Measurements from ENCODE around the gene NLGN1.

The NLGN1 gene

GRCh38 chr3:173770011-173770410 lies 372.5 kb downstream of the NLGN1 start:
- DNase-seq (ENCODE audit: low read depth): no peak

DNA sequence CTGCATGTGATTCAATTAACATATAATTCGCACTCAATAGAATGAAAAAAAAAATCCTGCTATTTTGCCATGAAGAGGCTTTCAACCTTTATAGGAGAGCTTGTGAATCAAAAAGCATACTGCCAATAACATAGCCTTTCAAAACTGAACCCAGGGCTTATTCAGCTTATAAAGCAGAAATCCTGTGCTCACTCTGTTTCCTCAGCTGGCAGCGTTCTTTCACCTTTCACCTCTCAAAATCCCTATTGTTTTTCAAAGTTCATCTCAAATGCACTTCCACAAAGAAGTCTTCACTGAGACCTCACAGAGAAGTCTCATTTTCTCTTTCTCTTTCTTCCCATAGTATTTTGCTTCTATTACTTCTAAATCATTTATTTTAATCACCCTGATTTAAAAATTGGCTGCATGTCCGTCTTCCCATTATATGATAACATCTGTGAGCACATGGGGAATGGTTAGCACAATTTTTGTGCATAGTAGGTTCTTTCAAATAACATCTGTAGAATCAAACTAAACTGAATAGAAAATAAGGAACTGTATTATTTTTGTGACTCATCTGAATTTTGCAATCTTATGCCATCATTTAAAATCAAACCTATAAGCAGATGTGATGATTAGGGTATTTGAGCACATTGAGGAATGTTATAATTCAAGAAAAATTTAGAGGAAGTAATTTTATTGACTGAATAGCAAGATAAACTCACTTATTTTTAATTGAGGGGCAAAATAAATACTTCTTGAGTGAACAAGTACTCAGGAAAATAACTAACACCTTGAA lies 373.4 kb downstream of the NLGN1 start:
- no peak for DNase-seq (ENCODE audit: low read depth)

DNA sequence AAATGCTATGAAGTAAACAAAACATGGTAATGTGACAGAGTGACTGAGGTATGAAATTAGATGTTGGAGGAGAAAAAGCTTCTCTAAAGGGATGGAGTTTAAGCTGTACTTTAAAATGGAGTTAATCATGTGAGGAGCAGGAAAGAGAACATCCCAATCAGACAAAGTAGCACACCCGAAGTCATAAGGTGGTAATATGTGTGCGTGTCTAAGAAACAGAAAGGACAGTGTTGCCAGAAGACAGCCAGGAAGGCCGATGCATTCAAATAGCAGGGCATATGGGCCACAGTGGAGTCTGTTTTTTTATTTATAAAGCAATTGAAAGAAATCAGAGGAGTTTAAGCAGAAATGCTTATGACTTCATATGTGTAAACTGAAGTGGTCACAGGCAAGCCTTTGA lies 376.3 kb downstream of the NLGN1 start:
- DNase-seq (ENCODE audit: low read depth): no peak

GRCh38 chr3:173774294-173774693 lies 376.8 kb downstream of the NLGN1 start:
- DNase-seq (ENCODE audit: low read depth): no peak

GRCh38 chr3:173778251-173778650 lies 380.7 kb downstream of the NLGN1 start:
- no peak for DNase-seq (ENCODE audit: low read depth)

GRCh38 chr3:173780067-173780466 lies 382.5 kb downstream of the NLGN1 start:
- no peak for DNase-seq (ENCODE audit: low read depth)

DNA sequence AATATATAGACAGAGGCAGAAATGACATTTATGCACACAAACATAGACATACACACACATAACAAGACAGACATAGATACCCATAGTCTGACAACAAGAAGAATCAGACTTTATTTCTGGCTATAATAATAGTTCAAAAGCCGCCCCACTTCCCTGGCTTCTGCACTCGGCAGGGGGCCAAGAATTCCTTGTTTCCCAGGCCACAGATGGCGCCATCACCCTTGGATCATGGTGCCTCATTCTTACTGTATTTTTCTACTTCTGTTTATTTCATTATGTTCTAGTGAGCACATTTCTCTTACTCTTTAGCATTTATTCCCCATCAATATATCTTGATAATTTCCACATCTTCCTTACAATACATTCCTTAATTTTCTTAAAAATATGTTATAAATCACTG lies 387.5 kb downstream of the NLGN1 start:
- DNase-seq (ENCODE audit: low read depth): no peak

DNA sequence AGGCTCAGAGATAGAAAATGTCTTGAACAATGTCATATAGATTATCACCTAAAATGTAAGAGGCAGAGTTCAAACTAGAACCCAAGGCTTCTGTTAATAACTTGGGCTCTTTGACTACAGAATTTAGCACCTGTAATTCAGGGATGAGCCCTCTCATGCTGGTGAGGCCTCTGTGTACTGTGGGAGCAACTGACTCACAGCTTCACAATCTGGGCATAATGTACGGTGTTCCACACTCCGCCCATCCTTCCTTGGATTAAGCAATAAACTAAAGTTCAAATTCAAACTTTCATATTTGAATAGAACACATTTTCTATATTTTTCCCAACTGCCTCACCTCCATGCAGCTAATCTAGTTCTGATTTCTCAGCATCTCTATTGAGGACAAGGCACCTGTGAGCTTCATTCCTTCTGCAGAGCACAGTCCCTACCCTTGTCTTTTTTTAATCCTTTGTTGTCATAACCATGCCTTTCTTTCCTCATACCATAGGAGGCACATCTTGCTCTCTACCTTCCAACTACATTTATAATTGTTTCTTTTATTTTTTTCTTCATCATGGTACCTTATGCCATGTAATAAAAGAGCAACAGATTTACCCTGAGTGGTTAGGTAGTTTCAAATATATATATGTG lies 392.1 kb downstream of the NLGN1 start:
- DNase-seq (ENCODE audit: low read depth): no peak

- no peak for DNase-seq (ENCODE audit: low read depth)
These were observed 396.4 kb downstream of the NLGN1 start for GRCh38 chr3:173793963-173794362.

DNA sequence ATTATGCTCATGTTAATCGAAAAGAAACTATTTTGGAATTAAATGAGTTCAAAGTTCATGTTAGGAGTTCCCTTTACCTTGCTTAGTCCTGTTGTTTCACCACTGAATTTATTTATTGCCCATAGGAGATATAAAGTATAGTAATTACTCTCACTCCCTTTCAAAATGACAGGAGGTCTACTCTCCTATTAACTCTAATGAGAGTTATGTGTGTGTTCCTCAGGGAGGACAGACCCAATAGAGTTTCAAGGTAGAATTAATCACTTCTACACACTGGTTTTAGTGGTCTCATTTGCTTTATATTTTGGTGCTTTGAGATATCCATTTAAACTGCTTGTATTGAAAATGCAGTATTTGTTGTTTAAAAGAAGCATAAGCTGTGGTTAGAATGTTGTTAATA lies 398.9 kb downstream of the NLGN1 start:
- DNase-seq (ENCODE audit: low read depth): no peak

DNA sequence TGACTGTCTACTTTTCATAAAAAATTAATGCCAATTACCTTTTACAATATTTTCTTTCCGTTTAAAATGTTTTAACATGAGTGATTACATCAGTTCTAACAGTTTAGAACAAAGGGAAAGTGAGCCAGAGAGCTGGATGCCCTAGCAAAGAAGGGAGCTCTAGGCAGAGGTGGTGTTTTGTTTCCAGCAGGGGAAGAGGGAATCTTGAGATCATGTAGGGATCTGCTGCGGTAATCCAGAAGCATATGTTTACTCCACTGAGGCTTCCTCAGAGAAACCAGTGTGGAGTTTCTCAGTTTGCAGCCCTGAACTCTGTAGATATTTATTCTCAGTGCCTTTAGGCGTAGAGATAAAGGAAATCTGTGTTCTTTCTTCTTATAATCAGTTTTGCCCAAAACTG lies 399.3 kb downstream of the NLGN1 start:
- no peak for DNase-seq (ENCODE audit: low read depth)

- DNase-seq (ENCODE audit: low read depth): no peak
These were observed 401.7 kb downstream of the NLGN1 start for GRCh38 chr3:173799060-173799816.

GRCh38 chr3:173800154-173800553 lies 402.6 kb downstream of the NLGN1 start:
- no peak for DNase-seq (ENCODE audit: low read depth)

DNA sequence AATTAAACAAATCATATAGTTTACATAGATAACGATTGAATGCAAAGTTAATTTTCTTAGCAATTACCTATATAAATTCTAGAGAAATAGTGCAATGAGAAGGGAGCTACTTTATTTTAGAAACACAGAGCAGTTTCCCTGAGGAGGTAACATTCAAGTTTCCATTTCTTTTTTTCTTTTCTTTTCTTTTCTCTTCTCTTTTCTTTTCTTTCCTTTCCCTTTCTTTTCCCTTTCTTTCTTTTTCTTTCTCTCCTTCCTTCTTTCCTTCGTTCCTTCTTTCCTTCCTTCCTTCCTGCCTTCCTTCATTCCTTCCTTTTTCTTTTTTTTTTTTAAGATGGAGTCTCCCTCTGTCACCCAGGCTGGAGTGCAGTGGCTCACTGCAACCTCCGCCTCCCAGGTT lies 417.3 kb downstream of the NLGN1 start:
- DNase-seq (ENCODE audit: low read depth): no peak

DNA sequence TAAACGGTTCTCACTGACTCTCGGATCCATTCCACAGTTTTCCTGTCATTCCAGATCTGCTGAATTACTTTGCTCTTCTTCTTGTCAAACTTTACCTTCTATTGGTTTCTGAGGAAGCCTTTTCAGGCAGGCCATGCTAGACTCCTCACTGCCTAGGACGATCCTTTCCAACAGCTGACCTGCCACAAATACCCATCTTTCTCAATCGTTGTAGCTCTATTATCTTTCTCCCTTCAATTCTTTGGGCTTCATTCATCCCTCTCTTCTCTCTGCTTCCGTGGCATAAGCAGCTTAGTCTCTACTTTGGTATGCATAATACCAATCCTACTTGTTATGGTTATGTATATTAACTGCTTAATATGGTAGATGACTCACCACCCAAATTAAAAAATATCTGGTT lies 421.8 kb downstream of the NLGN1 start:
- no peak for DNase-seq (ENCODE audit: low read depth)

- no peak for DNase-seq (ENCODE audit: low read depth)
These were observed 426.4 kb downstream of the NLGN1 start for GRCh38 chr3:173823911-173824460.

DNA sequence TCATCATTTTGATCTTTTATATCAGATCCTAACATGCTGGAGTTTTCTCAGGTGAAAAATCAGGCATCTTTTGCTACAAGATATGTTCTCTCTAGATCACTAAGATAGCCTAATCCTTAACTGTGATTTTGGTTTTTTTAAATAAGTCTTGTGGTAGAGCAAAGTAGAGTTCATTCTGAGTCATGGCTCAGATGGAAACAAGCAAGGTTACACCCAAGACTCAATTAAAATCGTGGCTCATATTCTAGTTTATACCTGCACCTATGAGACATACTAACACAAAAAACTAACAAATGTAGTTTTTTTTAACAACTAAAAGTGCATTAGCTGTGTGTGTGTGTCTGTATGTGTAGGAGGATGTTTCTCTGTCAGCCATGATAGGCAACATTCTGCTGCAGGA lies 428.2 kb downstream of the NLGN1 start:
- no peak for DNase-seq (ENCODE audit: low read depth)

DNA sequence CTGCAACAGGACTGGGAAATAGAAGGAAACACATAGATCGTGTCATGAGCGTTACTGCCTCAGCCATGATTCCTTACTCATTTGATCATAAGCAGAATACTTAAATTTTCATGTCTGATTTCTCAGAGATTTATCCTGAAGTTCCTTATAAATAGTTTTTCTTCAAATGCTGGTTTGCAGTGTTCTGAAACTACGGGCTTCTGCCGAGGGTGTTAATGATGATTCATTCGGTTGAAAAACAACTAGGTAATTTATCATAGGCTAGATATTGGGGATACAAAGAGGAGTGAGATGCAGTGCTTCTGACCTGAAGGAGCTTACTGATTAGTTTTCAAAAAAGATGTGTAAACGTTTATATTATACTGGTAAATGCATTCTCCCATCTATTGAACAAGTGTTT lies 428.9 kb downstream of the NLGN1 start:
- no peak for DNase-seq (ENCODE audit: low read depth)

DNA sequence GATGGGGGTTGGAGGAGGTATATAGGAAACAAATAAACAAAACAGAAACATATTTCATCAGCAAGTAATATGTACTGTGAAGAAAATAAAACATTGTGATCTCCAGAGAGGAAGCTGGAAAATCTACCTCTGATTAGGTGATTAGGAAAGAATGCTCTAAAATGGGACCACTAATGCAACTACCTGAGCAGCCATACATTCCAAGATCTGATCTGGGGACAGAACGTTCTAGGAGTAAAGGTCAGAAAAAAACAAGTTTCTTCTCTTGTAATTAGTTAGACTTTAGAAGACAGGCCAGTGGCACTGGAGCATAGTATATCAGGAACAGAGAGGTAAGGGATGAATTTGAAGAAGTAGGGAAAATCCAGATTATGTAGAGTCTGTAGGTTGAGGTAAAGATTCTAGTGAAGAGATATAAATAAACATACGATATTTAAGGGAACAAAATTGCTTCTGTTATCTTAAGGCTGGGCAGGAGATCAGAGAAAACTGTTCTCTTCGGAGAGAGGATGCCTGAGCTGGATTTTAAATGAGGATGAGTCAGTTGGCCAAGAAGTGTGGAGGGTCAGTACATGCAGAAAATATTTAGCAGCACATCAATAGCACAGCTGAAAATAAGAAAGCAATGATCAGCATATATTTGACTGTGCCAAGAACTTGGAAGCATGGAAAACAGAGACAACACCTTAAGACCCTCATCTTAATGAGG lies 429.5 kb downstream of the NLGN1 start:
- DNase-seq (ENCODE audit: low read depth): no peak

DNA sequence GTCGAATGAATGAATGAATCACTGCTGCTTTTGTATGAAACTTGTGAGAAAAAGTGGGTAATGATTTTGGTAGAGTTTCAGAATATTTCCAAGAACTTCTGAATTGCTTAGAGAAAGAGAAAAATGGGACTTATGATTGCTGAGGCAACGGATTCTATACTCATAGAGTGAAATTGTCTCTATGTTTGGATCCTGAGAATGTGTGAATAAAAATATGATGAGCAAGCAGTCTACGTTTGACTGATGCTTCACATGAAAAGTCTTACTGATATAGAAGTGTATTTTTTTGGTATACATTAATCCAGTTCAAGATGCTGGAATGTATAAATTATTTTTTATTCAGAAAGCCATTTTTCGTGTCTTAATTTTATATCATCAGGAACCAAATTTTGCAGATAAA lies 441.1 kb downstream of the NLGN1 start:
- DNase-seq (ENCODE audit: low read depth): no peak

- DNase-seq (ENCODE audit: low read depth): no peak
These were observed 442.3 kb downstream of the NLGN1 start for GRCh38 chr3:173839859-173840258.

DNA sequence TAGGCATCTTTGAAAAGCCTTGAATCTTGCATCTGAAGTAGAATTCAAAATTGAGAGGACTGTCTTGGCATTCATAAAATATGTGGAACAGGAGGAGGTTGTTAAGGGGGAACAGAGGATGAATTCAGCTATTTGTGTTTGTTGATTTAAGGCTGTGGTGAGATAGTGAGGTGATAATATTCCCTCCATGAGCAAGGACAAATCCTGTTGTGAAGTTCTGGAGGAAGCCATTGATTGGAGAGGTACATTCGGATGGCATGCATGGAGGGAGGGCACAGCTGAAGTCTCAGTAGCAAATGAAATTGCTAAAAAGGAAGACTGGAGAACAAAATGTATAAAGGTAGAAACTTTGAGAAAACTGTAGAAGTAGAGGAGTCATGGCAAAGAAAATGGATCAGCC lies 443.8 kb downstream of the NLGN1 start:
- no peak for DNase-seq (ENCODE audit: low read depth)

All from stimulated activated CD8-positive, alpha-beta memory T cell treated with anti-CD3 and anti-CD28 coated beads, Interleukin-12 subunit alpha, Interleukin-12 subunit beta, amount 100 ng/mL, for 1 hour (primary cell).